ENCODE results near the gene MARCHF9.

The MARCHF9 gene

GRCh38 chr12:57809425-57809824, 54.5 kb downstream of the MARCHF9 start:
- no peak for DNase-seq
- Histone ChIP-seq H3K9me3 (ENCODE audit: severe bottlenecking) (no peaks in the 10 kb centered on the region), H3K4me3 (ENCODE audit: low read depth, low read length) (no peak overlapping the region), H3K36me3 (no peaks in the 10 kb centered on the region; the same call in none of the 2 replicates), H3K27me3 (ENCODE audit: insufficient read depth, low read depth, severe bottlenecking) (no peaks in the 10 kb centered on the region), H3K27ac (no peak overlapping the region)
- TF ChIP-seq CTCF (IDR thresholded peaks at IDR 0.05; ENCODE audit: low read depth, low read length): no peak

Data from WERI-Rb-1 (cell line).